Neural progenitor cell (in vitro differentiated cells): ENCODE results near the gene SUSD6.

Source experiments
- CTCF ChIP-seq: fragments of 200-600 bp; sonication (generic); IDR thresholded peaks from 2 replicates; pipeline ENCODE4 v1.5.1; 2017; ENCODE audit warnings: antibody characterized with exemption, mild to moderate bottlenecking
- EZH2 ChIP-seq: fragments of 200-600 bp; sonication (generic); IDR thresholded peaks from 2 replicates; pipeline ENCODE4 v1.6.1; 2017; ENCODE audit warnings: antibody characterized with exemption, mild to moderate bottlenecking, moderate library complexity
- EZH2phosphoT487 ChIP-seq: fragments of 200-600 bp; sonication (generic); IDR thresholded peaks from 2 replicates; pipeline ENCODE4 v1.6.1; 2017; ENCODE audit warnings: antibody characterized with exemption

- TF ChIP-seq CTCF: no peak
- no peak for TF ChIP-seq EZH2
- no peak for TF ChIP-seq EZH2phosphoT487
These were observed 5.0 kb downstream of the SUSD6 start for GRCh38 chr14:69616408-69616773.
